GM15510 (cell line): ENCODE measurements around the gene VPS37C.

Source experiments
- POLR2A ChIP-seq: IDR thresholded peaks from 3 replicates; pipeline ENCODE4 v1.6.1; 2011; ENCODE audit warnings: borderline replicate concordance; ENCODE audit not compliant: insufficient read length; ENCODE audit errors: extremely low read depth

VPS37C gene

DNA sequence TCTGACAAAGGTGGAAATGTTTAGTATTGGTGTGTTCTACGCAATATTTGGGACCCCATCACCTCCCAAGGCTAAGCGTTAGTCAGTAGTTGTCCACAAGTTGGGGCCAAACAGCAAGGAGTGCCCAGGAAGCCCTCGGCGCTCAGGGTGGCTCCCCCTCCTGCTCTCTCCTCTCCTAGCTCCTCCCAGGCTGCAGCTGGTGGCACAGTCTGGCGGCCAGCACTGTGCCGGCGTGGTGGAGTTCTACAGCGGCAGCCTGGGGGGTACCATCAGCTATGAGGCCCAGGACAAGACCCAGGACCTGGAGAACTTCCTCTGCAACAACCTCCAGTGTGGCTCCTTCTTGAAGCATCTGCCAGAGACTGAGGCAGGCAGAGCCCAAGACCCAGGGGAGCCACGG, 42.2 kb downstream of the VPS37C start:
- TF ChIP-seq POLR2A: no peak

DNA sequence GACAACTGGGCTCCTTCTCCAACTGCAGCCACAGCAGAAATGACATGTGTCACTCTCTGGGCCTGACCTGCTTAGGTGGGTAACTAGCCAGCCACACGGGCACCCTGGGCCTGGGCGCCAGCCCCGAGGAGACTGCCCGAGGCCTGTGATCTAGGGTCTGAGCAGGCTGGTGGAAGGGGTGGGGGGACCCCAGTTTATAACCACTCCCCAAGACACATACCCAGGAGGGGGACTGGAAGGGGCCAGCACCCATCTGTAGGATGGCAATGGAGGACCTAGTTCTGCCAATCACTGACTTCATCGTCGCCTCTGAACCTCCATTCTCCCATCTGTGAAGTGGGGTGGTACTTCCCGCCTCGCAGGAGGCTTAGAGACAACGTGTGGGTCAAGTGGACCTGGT, 42.8 kb downstream of the VPS37C start:
- no peak for TF ChIP-seq POLR2A

- TF ChIP-seq POLR2A: no peak
Observed at GRCh38 chr11:61118004-61118403, 43.2 kb downstream of the VPS37C start.

- no peak for TF ChIP-seq POLR2A
Observed at GRCh38 chr11:61117168-61117520, 44.1 kb downstream of the VPS37C start.

DNA sequence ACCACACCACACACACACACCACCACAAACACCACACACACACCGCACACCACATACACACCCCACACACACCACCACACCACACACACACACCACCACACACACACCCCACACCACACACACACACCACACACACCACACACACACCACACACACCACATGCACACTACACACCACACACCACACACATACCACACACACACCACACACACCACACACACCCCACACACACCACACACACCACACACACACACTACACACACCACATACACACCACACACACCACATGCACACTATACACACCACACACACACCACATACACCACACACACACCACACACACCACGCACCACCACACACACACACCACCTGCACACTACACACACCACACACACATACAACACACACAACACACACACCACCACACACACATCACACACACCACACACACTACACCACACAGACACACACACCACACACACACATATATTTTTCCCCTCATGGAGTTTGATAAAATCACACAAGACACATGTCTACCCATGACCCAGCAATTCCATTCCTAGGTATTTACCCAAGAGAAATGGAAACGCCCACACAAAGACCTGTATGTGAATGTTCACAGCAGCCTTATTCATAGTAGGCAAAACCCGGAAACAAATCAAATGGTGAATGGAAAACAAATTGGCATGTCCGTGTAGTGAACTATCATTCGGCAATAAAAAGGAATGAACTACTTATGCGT, 44.6 kb downstream of the VPS37C start:
- no peak for TF ChIP-seq POLR2A

DNA sequence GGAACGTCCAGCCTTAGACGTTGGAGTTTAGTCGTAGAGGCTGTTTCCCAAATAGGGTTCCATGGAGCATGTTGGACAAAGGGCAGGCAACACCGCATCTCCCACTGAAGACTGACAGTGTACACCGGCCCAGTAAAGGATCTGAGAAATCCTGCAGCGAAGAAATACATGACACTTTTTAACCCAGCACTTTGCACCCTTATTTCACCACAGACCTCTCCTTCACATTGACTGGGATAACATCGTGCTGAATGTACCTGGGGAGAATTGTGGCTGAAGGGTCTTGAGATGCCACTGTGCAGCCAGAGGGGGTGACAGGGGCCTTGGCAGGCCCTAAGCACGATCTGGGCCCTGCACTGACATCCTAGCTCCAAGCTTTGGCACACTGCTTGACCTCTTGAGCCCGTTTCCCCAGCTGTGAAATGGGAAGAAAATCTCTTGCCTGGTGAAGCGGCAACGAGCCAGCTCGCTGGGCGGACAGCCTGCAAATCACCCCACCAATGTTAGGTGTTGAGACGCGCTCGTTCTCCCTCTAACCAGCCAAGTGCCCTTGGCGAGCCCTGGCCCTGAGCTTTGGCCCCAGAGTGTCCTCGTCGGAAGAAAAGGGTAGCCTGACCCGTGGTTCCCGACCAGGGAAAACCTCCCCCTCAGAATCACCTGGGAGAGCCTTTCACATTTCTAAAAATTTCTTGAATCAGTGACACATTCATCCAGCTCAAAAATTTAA, 45.6 kb downstream of the VPS37C start:
- no peak for TF ChIP-seq POLR2A

GRCh38 chr11:61114913-61115312, 46.3 kb downstream of the VPS37C start:
- no peak for TF ChIP-seq POLR2A

GRCh38 chr11:61113201-61113600, 48.0 kb downstream of the VPS37C start:
- TF ChIP-seq POLR2A: no peak

DNA sequence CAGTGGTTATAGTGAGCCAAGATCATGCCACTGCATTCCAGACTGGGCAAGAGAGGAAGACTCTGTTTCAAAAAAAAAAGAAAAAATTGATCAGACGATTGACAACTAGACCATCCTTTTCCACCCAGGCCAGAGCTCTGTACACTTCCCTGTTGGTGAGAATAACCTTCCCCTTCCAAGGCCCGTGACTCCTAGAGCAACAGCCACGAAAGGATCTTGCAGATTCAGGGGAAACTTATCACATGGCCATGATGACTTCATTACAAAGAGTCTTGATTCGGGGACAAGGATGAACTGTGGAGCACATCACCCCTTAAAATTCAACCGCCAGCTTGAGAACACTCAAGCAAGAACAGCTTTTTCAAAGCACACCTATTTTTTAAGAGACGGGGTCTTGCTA, 48.7 kb downstream of the VPS37C start:
- TF ChIP-seq POLR2A: no peak

- TF ChIP-seq POLR2A: no peak
Observed at GRCh38 chr11:61111786-61112517, 49.3 kb downstream of the VPS37C start.

- no peak for TF ChIP-seq POLR2A
Observed at GRCh38 chr11:61111050-61111435, 50.2 kb downstream of the VPS37C start.

GRCh38 chr11:61110255-61111049, 50.8 kb downstream of the VPS37C start:
- TF ChIP-seq POLR2A: no peak

- no peak for TF ChIP-seq POLR2A
Observed at GRCh38 chr11:61109671-61110070, 51.6 kb downstream of the VPS37C start.

GRCh38 chr11:61108847-61109585, 52.2 kb downstream of the VPS37C start:
- TF ChIP-seq POLR2A: no peak
